GM23338 (cell line): Measurements from ENCODE around the gene TDRD1. TPM values are rescaled to one million over a fixed set of nuclear protein-coding genes. Genes with fewer than 3 reads are reported as not detected.

Experiments
- ATAC-seq: fragments of 200-7000 bp; cut with Tn5 transposase; 3 replicates; pipeline ENCODE4 v1.9.1; 2020
- DNase-seq: peaks from one replicate; pipeline ENCODE4 v3.0.0-alpha.2; 2015; ENCODE audit warnings: low spot score
- H2AFZ ChIP-seq: fragments of 200-600 bp; sonication (generic); 2 replicates; pipeline ENCODE4 v1.8.0; 2016; ENCODE audit warnings: antibody characterized with exemption, mild to moderate bottlenecking, moderate library complexity
- H3F3A ChIP-seq: fragments of 200-600 bp; sonication (generic); replicated peaks from 2 replicates; pipeline ENCODE4 v1.8.0; 2017; ENCODE audit warnings: antibody characterized with exemption, mixed run types, low read depth
- H3K27ac ChIP-seq: fragments of 200-600 bp; sonication (generic); 2 replicates; pipeline ENCODE4 v1.6.1; 2016; ENCODE audit warnings: low read depth
- H3K27me3 ChIP-seq: fragments of 200-600 bp; sonication (generic); 2 replicates; pipeline ENCODE4 v1.8.0; 2016; ENCODE audit warnings: mild to moderate bottlenecking, mixed run types, moderate library complexity; ENCODE audit not compliant: insufficient read depth
- H3K36me3 ChIP-seq: fragments of 200-600 bp; sonication (generic); 2 replicates; pipeline ENCODE4 v1.8.0; 2016; ENCODE audit warnings: mild to moderate bottlenecking; ENCODE audit not compliant: insufficient read depth
- H3K4me1 ChIP-seq: fragments of 200-600 bp; sonication (generic); 2 replicates; pipeline ENCODE4 v1.8.0; 2016; ENCODE audit warnings: mild to moderate bottlenecking, moderate library complexity; ENCODE audit not compliant: insufficient read depth
- H3K4me2 ChIP-seq: fragments of 200-600 bp; sonication (generic); 2 replicates; pipeline ENCODE4 v1.7.1; 2017; ENCODE audit warnings: mixed run types
- H3K4me3 ChIP-seq: fragments of 200-600 bp; sonication (generic); 2 replicates; pipeline ENCODE4 v1.6.1; 2016; ENCODE audit warnings: mixed run types
- H3K79me2 ChIP-seq: fragments of 200-600 bp; sonication (generic); replicated peaks from 2 replicates; pipeline ENCODE4 v1.8.0; 2017; ENCODE audit warnings: mild to moderate bottlenecking; ENCODE audit not compliant: insufficient read depth
- H3K9me2 ChIP-seq: fragments of 200-600 bp; sonication (generic); 2 replicates; pipeline ENCODE4 v1.8.0; 2017; ENCODE audit not compliant: insufficient read depth
- H4K20me1 ChIP-seq: fragments of 200-600 bp; sonication (generic); replicated peaks from 2 replicates; pipeline ENCODE4 v1.8.0; 2017; ENCODE audit warnings: mild to moderate bottlenecking; ENCODE audit not compliant: insufficient read depth
- H3K27ac Mint-ChIP-seq: 2 replicates; pipeline ENCODE4 v1.8.0; 2020; ENCODE audit warnings: inconsistent platforms, mild to moderate bottlenecking, moderate library complexity, mixed read lengths
- H3K27me3 Mint-ChIP-seq: 3 replicates; pipeline ENCODE4 v1.8.0; 2022; ENCODE audit warnings: low read depth, mild to moderate bottlenecking, moderate library complexity, mixed read lengths, inconsistent platforms; ENCODE audit not compliant: insufficient read depth, poor library complexity
- H3K36me3 Mint-ChIP-seq: 3 replicates; pipeline ENCODE4 v1.8.0; 2021; ENCODE audit warnings: low read depth, mild to moderate bottlenecking, inconsistent platforms, moderate library complexity, mixed read lengths
- H3K4me1 Mint-ChIP-seq: 3 replicates; pipeline ENCODE4 v1.8.0; 2020; ENCODE audit warnings: mild to moderate bottlenecking, inconsistent platforms, mixed read lengths
- H3K4me3 Mint-ChIP-seq: 3 replicates; pipeline ENCODE4 v1.8.0; 2021; ENCODE audit warnings: moderate library complexity, mild to moderate bottlenecking, inconsistent platforms, mixed read lengths
- H3K9me3 Mint-ChIP-seq: 3 replicates; pipeline ENCODE4 v1.8.0; 2020; ENCODE audit warnings: moderate library complexity, mild to moderate bottlenecking, inconsistent platforms, mixed read lengths
- CREB1 ChIP-seq: fragments of 250-450 bp; sonication (Bioruptor Pico); IDR thresholded peaks from 2 replicates; pipeline ENCODE4 v1.5.0; 2020; ENCODE audit warnings: low read depth, mild to moderate bottlenecking, moderate library complexity
- EZH2 ChIP-seq: fragments of 200-600 bp; sonication (generic); IDR thresholded peaks from one replicate; pipeline ENCODE4 v1.8.0; 2017; ENCODE audit warnings: antibody characterized with exemption, mild to moderate bottlenecking, low read depth; ENCODE audit not compliant: unreplicated experiment
- EZH2phosphoT487 ChIP-seq: fragments of 200-600 bp; sonication (generic); IDR thresholded peaks from one replicate; pipeline ENCODE4 v1.8.1; 2018; ENCODE audit warnings: antibody characterized with exemption; ENCODE audit not compliant: unreplicated experiment
- JUNB ChIP-seq: IDR thresholded peaks from one replicate; pipeline ENCODE4 v1.6.1; 2016; ENCODE audit warnings: antibody characterized with exemption; ENCODE audit not compliant: unreplicated experiment
- NANOG ChIP-seq: IDR thresholded peaks from 2 replicates; pipeline ENCODE4 v1.6.1; 2016; ENCODE audit warnings: antibody characterized with exemption, borderline replicate concordance
- POLR2AphosphoS5 ChIP-seq: IDR thresholded peaks from 2 replicates; pipeline ENCODE4 v1.6.1; 2016; ENCODE audit warnings: antibody characterized with exemption, low read depth
- STAT1 ChIP-seq: IDR thresholded peaks from one replicate; pipeline ENCODE4 v1.6.1; 2016; ENCODE audit warnings: antibody characterized with exemption; ENCODE audit not compliant: unreplicated experiment
- ZNF114 ChIP-seq: fragments of 250-450 bp; sonication (Bioruptor Pico); IDR thresholded peaks from 2 replicates; pipeline ENCODE4 v1.5.0; 2020; ENCODE audit warnings: mild to moderate bottlenecking, moderate library complexity
- ZNF331 ChIP-seq: fragments of 250-450 bp; sonication (Bioruptor Pico); IDR thresholded peaks from 2 replicates; pipeline ENCODE4 v1.5.0; 2020; ENCODE audit warnings: low read depth, mild to moderate bottlenecking, moderate library complexity
- polyA plus RNA-seq: library from polyadenylated mRNA; unstranded; fragments of >200 nt; fragmentation: Nextera tagmentation; extraction: Ambion mirVana; gene quantifications from 2 replicates; pipeline ENCODE4 v1.2.1, GENCODE V29; 2016
- total RNA-seq: library from RNA; depleted of rRNA; stranded (reverse); fragments of >200 nt; shearing (Covaris generic); gene quantifications from 2 replicates; pipeline ENCODE4 v1.2.3, GENCODE V29; 2014
- TF ChIP-seq, protein P1 (sequence below): IDR thresholded peaks from one replicate; pipeline ENCODE4 v1.6.1; 2018; ENCODE audit warnings: antibody characterized with exemption; ENCODE audit not compliant: unreplicated experiment
- TF ChIP-seq, protein P2 (sequence below): IDR thresholded peaks from 2 replicates; pipeline ENCODE4 v1.6.1; 2016; ENCODE audit warnings: antibody characterized with exemption
- TF ChIP-seq, protein P3 (sequence below): fragments of 250-450 bp; sonication (Bioruptor Pico); IDR thresholded peaks from 2 replicates; pipeline ENCODE4 v1.5.0; 2020; ENCODE audit warnings: mild to moderate bottlenecking, moderate library complexity
- TF ChIP-seq, protein P4 (sequence below), 2 experiments: fragments of 200-600 bp in 1 of 2; sonication (generic) in 1 of 2; conservative IDR thresholded peaks; 2 replicates each; pipeline versions ENCODE4 v1.5.1 to v1.6.1; 2016 to 2017; ENCODE audit warnings: antibody characterized with exemption in 2 of 2, low read depth in 2 of 2, mild to moderate bottlenecking in 2 of 2, moderate library complexity in 1 of 2

Gene TDRD1
- total and polyA plus RNA-seq, 2 experiments from 2014 or later, result 0.52 to 1.5 TPM

DNA sequence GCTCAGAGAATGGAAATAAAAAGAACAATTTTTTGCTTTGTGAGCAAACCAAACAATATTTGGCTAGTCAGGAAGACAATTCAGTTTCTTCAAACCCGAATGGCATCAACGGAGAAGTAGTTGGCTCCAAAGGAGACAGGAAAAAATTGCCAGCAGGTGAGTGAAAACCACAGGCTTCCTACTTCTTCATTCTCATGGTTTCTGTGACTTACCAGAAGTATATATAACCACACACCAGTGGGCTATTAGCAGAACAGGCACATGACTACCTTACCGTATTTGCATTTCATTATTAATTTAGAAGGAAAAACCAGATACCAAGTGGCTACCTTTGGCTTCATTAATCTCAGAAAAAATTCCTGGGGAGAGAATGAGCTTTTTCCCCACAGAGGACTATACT lies 8.8 kb downstream of the TDRD1 start:
- no peak overlapping the region for H3K4me3 Mint-ChIP-seq

More for the DNA sequence above, 8.8 kb downstream of the TDRD1 start:
- no peak for TF ChIP-seq NANOG
- TF ChIP-seq JUNB, result no peak
- TF ChIP-seq EZH2, result no peak
- TF ChIP-seq STAT1, result no peak
- TF ChIP-seq ZNF331, result no peak
- no peak for TF ChIP-seq EZH2phosphoT487
- TF ChIP-seq, protein P1, sequence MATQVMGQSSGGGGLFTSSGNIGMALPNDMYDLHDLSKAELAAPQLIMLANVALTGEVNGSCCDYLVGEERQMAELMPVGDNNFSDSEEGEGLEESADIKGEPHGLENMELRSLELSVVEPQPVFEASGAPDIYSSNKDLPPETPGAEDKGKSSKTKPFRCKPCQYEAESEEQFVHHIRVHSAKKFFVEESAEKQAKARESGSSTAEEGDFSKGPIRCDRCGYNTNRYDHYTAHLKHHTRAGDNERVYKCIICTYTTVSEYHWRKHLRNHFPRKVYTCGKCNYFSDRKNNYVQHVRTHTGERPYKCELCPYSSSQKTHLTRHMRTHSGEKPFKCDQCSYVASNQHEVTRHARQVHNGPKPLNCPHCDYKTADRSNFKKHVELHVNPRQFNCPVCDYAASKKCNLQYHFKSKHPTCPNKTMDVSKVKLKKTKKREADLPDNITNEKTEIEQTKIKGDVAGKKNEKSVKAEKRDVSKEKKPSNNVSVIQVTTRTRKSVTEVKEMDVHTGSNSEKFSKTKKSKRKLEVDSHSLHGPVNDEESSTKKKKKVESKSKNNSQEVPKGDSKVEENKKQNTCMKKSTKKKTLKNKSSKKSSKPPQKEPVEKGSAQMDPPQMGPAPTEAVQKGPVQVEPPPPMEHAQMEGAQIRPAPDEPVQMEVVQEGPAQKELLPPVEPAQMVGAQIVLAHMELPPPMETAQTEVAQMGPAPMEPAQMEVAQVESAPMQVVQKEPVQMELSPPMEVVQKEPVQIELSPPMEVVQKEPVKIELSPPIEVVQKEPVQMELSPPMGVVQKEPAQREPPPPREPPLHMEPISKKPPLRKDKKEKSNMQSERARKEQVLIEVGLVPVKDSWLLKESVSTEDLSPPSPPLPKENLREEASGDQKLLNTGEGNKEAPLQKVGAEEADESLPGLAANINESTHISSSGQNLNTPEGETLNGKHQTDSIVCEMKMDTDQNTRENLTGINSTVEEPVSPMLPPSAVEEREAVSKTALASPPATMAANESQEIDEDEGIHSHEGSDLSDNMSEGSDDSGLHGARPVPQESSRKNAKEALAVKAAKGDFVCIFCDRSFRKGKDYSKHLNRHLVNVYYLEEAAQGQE, result no peak
- no peak for TF ChIP-seq POLR2AphosphoS5
- TF ChIP-seq CREB1, result no peak
- TF ChIP-seq, protein P2, sequence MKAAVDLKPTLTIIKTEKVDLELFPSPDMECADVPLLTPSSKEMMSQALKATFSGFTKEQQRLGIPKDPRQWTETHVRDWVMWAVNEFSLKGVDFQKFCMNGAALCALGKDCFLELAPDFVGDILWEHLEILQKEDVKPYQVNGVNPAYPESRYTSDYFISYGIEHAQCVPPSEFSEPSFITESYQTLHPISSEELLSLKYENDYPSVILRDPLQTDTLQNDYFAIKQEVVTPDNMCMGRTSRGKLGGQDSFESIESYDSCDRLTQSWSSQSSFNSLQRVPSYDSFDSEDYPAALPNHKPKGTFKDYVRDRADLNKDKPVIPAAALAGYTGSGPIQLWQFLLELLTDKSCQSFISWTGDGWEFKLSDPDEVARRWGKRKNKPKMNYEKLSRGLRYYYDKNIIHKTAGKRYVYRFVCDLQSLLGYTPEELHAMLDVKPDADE, result no peak
- TF ChIP-seq ZNF114 (CRISPR knock-in tag), result no peak
- TF ChIP-seq, protein P3, sequence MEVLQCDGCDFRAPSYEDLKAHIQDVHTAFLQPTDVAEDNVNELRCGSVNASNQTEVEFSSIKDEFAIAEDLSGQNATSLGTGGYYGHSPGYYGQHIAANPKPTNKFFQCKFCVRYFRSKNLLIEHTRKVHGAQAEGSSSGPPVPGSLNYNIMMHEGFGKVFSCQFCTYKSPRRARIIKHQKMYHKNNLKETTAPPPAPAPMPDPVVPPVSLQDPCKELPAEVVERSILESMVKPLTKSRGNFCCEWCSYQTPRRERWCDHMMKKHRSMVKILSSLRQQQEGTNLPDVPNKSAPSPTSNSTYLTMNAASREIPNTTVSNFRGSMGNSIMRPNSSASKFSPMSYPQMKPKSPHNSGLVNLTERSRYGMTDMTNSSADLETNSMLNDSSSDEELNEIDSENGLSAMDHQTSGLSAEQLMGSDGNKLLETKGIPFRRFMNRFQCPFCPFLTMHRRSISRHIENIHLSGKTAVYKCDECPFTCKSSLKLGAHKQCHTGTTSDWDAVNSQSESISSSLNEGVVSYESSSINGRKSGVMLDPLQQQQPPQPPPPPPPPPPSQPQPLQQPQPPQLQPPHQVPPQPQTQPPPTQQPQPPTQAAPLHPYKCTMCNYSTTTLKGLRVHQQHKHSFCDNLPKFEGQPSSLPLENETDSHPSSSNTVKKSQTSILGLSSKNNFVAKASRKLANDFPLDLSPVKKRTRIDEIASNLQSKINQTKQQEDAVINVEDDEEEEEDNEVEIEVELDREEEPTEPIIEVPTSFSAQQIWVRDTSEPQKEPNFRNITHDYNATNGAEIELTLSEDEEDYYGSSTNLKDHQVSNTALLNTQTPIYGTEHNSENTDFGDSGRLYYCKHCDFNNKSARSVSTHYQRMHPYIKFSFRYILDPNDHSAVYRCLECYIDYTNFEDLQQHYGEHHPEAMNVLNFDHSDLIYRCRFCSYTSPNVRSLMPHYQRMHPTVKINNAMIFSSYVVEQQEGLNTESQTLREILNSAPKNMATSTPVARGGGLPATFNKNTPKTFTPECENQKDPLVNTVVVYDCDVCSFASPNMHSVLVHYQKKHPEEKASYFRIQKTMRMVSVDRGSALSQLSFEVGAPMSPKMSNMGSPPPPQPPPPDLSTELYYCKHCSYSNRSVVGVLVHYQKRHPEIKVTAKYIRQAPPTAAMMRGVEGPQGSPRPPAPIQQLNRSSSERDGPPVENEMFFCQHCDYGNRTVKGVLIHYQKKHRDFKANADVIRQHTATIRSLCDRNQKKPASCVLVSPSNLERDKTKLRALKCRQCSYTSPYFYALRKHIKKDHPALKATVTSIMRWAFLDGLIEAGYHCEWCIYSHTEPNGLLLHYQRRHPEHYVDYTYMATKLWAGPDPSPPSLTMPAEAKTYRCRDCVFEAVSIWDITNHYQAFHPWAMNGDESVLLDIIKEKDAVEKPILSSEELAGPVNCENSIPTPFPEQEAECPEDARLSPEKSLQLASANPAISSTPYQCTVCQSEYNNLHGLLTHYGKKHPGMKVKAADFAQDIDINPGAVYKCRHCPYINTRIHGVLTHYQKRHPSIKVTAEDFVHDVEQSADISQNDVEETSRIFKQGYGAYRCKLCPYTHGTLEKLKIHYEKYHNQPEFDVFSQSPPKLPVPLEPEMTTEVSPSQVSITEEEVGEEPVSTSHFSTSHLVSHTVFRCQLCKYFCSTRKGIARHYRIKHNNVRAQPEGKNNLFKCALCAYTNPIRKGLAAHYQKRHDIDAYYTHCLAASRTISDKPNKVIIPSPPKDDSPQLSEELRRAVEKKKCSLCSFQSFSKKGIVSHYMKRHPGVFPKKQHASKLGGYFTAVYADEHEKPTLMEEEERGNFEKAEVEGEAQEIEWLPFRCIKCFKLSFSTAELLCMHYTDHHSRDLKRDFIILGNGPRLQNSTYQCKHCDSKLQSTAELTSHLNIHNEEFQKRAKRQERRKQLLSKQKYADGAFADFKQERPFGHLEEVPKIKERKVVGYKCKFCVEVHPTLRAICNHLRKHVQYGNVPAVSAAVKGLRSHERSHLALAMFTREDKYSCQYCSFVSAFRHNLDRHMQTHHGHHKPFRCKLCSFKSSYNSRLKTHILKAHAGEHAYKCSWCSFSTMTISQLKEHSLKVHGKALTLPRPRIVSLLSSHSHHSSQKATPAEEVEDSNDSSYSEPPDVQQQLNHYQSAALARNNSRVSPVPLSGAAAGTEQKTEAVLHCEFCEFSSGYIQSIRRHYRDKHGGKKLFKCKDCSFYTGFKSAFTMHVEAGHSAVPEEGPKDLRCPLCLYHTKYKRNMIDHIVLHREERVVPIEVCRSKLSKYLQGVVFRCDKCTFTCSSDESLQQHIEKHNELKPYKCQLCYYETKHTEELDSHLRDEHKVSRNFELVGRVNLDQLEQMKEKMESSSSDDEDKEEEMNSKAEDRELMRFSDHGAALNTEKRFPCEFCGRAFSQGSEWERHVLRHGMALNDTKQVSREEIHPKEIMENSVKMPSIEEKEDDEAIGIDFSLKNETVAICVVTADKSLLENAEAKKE (CRISPR knock-in tag), result no peak
- TF ChIP-seq, protein P4, sequence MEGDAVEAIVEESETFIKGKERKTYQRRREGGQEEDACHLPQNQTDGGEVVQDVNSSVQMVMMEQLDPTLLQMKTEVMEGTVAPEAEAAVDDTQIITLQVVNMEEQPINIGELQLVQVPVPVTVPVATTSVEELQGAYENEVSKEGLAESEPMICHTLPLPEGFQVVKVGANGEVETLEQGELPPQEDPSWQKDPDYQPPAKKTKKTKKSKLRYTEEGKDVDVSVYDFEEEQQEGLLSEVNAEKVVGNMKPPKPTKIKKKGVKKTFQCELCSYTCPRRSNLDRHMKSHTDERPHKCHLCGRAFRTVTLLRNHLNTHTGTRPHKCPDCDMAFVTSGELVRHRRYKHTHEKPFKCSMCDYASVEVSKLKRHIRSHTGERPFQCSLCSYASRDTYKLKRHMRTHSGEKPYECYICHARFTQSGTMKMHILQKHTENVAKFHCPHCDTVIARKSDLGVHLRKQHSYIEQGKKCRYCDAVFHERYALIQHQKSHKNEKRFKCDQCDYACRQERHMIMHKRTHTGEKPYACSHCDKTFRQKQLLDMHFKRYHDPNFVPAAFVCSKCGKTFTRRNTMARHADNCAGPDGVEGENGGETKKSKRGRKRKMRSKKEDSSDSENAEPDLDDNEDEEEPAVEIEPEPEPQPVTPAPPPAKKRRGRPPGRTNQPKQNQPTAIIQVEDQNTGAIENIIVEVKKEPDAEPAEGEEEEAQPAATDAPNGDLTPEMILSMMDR (conservative IDR thresholded peaks at IDR 0.05; ENCODE audit: low read depth in 2 of 2), result no peak
- Mint-ChIP-seq H3K9me3 (no peaks in the 10 kb centered on the region; the same call in 2 of the 3 replicates), H3K27me3 (no peaks in the 10 kb centered on the region), H3K27ac (no peak overlapping the region), H3K36me3 (no peaks in the 10 kb centered on the region), H3K4me1 (no peaks in the 10 kb centered on the region)
- Histone ChIP-seq H4K20me1 (no peaks in the 10 kb centered on the region), H3K79me2 (no peaks in the 10 kb centered on the region), H2AFZ (no peak overlapping the region), H3K27me3 (no peaks in the 10 kb centered on the region), H3K9me2 (no peaks in the 10 kb centered on the region), H3K4me1 (no peaks in the 10 kb centered on the region), H3F3A (no peaks in the 10 kb centered on the region), H3K4me3 (no peak overlapping the region), H3K27ac (no peak overlapping the region), H3K4me2 (no peak overlapping the region), H3K36me3 (no peaks in the 10 kb centered on the region)
- no peak for DNase-seq
- ATAC-seq, result no peak
